8988T (cell line): ENCODE measurements around the gene UVRAG.

Source experiments
- DNase-seq: peaks from one replicate; pipeline ENCODE4 v3.0.0; 2011

Gene UVRAG

DNA sequence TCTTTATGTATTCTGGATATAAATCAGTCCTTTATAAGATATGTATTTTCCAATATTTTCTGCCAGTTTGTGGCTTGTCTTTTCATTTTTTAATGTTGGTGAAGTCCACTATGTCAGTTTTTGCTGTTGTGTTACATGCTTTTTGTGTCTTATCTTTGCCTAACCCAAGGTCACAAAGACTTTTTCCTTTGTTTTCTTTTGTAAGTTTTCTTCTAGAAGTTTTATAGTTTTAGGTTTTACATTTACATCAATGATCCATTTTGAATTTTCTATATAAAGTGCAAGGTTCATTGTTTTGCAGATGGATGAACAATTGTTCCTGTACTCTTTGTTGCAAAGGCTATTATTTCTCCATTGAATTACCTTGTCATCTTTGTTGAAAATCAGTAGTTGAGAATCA lies 69.3 kb downstream of the UVRAG start:
- no peak for DNase-seq

DNA sequence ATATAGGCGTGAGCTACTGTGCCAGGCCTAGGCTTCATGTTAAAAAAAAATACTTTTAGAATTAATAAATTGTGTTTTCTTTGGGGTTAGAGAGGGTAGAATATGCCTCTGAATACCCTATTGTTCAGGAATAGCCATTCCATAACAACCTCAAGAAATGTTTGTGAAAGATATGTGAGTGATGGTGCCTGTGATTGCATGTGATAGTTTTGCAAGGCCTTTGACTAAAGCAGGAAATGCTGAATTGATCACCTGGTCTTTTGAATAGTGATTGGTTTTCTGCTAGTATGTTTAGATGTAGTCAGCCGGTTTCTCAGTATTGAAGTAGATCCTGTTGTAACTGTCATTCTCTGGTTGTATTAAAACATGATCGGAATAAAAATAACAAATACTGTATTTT lies 73.4 kb downstream of the UVRAG start:
- DNase-seq = no peak

DNA sequence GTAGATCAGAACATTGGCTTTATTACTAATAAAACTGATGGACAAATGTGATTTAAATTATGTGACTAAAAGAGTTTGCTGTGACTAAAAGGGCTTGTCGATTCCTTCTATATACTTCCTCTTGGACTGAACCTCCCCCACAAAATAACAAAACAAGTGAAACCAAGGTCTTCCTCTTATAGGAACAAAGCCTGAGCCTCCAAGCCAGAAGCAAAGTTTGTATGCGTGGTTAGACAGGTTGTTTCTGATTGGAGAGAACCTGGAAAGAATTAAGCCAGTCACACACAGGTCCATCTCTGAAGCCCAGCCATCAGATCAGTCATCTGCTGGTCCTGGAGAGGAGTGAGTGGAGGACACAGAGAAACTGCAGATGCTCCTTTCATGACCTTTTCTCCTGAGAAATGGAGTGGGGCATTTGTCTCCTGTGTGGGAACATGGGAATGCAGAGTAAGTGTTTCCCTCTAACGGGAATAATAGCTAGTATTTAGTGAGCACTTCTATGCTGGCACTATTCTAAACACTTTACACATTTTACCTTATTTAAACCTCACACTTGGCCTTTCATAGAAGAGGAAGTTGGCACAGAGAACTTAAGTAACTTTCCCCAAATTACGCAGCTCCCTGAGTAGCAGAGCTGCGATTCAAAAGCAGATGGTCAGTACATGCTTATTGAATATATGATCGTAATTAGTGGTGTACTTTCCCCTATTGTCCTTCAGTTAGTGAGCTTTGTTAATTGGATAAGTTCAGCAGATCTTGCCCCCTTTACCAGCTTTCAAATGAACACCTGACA lies 77.1 kb downstream of the UVRAG start:
- no peak for DNase-seq

DNA sequence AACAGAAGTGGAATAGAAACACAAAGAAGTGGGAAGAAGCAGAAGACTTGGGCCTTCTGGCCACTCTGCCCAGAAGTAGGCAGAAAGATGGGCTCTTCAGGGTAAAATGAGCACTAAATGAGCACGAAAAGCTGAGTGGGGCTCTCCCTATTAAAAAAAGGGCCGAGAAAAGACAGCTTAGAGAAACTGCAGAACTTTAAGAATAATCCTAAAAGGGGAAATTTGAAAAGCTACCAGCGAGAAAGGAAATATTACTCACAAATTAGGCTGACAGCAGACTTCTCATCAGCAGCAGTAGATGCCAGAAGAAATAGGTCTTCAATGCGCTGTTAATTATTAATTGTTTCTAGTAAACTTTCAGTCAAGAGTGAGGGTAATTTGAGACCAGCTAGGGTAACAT lies 78.2 kb downstream of the UVRAG start:
- DNase-seq = no peak

DNA sequence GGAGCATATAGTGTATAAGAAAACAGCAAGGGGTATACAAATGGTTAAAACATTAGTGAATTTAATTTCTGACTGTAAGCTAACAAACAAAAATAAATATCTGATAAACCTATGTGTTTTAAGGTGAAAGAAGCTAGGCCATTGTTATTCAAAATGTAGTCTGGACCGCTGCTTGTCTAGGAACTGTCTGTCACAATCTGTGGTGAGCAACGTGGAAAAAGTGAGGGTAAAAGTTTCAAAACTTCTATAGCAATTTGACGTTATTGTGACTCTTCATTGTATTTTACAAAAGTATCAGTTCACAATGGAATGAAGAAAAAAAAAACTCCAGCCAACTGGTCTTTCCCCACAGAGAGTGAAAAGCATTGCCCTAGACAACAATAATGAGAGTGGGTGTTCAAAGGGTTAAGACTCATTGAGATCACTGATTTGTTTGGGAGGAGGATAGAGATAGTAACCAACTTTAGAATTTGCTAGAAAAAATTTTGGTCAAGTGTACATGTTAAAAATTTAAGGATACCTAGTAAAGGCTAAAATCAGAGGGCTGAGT lies 79.1 kb downstream of the UVRAG start:
- DNase-seq = no peak

DNA sequence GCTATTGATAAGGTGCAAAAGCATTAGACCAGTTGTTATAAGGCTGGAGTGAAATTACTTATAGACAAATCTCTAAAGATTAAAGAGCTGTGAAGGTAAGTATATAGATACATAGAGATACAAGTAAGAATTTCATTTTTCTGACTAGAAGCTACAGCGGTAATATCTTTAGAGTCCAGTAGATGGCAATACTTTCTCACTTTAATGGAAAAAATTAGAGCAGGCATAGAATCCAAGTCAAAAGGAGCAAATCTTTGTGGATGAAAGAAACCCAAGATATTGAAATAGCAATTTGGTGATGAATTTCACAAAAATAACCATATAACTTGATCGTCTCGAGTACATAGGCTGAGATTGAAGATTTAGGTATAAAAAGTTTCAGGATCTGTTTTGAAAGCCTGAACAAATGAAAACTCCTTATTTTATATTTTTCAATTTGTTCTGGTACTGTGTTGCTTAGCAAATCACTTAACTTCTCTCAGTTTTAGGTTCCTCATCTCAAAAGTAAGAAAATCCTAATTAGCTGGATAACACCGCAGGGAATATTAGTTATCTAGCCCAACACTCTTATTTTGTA lies 81.9 kb downstream of the UVRAG start:
- DNase-seq = no peak

DNA sequence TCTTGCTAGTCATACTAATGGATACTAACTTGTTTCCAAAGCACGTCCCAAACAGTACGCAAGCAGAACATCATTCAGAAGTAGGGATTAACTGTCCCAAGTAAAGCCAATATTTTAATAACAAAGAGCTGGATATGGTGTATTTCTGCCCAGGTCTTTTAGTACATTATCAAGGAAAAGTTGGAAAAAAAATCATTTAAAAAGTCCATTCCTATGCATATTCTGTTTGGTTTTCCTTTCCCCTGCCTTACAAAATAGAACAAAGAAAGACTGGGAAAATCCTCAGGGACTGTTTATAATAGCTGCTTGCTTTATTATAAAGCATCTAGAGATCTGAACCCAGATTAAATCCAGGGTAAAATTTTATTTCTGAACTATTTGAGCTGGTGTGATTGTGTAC lies 83.9 kb downstream of the UVRAG start:
- no peak for DNase-seq

DNA sequence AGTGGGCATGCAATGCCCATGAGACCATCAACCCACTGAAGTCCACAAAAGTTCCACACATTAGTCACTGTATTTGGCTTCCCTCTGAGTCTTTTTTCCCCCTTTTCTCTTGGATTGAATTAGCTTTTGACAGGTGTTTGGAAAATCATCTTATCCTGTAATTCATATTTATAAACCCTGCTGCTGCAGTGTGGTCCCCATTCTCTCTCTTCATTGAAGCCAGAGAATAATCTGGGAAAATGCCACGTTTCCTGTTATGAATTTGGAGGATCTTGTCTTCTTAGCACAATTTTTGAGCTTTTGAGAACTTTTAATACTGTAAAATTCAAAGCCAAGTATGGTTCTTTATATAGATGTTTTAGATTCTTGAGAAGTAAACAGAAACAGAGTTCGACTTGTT lies 84.8 kb downstream of the UVRAG start:
- no peak for DNase-seq

DNA sequence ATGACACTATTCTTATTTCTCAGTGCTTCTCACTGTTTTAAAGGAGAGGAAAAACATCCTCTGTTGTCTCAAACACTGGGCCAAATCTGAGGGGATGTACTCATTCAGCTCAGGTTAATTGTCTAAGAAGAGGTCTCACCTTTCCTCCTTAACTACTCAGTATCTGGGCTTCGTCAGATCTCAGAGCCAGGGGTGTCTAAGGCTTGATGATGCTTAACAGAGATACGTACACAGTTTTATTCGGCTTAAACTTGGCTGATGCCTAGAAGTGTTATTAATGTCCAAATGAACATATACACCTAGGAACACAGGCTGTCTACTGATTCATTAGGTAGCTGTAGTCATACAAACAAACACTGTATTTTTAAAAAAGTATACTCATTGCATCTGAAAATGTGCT lies 85.8 kb downstream of the UVRAG start:
- no peak for DNase-seq

DNA sequence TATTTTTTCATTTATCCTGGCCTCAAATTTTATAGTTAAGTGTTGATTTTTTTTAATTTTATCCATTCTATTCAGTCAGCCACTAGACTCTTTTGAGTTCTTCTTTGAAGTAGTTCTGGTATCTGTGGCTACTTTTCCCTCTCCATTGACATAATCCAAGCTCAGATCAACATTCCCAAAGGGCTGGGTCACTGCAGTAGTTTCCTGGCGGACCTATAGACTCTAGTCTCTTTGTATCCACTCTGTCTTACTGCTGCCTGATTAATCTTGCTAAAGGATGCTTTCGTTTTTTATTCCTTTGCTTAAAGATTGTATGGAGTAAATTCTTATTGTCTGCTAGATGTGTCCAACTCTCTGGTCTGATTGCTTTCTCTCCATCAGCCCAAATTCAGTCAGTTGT lies 87.6 kb downstream of the UVRAG start:
- DNase-seq = no peak

DNA sequence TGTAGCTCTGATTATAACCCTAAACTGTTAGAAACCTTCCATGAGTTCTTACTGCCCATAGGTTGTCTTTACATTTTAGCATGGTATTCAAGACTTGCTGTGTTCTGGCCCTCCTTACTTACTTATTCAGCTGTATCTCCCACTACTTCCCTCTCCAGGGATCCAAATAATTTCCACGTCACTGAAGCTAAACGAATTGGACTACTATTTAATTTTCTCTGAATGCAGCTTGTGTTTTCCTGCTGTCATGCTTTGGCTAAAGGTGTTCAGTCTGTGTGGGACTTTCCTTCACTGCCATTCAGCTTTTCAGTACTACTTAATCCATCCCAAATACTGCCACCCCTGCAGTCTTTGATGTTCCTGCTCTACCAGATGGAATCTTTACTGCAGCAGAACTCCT lies 88.3 kb downstream of the UVRAG start:
- no peak for DNase-seq

DNA sequence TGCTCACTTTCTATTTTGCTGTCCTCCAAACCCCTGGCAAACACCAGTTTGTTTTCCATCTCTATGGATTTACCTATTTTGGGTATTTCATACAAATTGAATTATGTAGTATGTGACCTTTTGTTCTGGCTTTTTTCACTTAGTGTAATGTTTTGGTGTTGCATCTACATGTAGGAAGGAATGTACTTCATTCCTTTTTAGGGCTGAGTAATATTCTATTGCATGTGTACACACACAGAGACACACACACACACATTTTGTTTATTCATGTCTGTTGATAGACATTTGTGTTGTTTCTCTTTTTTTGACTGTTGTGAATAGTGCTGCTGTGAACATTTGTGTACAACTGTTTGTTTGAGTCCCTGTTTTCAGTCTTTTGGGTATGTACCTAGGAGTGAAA lies 90.4 kb downstream of the UVRAG start:
- DNase-seq = no peak

DNA sequence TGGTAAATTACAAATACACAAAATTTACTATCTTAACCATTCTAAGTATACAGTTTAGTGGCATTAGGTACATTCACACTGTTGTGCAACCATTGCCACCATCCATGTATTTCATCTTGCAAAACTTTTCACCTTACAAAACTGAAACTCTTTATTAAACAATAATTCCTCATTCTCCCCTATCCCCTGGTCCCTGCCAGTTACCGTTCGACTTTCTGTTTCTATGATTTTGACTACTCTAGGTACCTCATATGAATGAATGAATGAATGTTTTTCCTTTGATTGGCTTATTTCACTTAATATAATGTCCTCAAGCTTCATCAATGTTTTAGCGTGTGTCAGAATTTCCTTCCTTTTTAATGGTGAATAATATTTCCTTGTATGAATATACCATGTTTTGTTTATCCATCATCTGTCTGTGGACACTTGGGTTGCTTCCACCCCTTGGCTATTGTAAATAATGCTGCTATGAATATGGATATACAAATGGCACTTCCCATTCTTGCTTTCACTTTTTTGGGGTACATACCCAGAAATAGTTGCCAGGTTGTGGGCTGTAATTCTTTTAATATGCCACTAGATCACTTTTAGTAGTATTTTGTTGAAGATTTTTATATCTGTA lies 93.0 kb downstream of the UVRAG start:
- no peak for DNase-seq

DNA sequence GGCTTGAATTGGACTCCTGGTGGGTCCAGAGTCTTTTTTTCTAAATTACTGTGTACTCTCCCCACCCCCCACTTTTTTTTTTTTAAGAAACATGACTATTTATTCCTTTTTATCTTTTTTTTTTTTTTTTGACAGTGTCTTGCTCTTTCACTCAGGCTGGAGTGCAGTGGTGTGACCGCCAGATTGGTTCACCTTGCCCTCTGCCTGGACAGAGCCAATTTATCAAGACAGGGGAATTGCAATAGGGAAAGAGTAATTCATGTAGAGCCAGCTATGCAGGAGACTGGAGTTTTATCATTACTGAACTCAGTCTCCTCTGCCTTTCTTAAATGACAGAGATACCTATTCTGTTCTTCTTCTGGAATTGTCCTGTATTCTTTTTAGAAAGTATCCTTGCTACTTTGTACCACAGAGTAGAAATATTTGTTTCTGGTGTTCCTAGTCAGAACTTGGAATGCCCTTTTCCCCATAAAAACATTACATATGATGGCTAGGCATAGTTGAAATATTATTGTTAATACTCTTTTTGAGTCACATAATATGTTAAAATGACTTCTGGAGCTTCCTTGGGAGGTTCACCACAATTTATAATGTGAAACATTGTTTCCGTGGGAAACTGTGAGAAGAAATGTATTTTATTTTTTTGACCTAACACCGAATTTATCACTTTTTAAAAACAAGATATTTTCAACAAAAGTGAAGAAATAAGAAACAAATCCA lies 95.6 kb downstream of the UVRAG start:
- no peak for DNase-seq

DNA sequence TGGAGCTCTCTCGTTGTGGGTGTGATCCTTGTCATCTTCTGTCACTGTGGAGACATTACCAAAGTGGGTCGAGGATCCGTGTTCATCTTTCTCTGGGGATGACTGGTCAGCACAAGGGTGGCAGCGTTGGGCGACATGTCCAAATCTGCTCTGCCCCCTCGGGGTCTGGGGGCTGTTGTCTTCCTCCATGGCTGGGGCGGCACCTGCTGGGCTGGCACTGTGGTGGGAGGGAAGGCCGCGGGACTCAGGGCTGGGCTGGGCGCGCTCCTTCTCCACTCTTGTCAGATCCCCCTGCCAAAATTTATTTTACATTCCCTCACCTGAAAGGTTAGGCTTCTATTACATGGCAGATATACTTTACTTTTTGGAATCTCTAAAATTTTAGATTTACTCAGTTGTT lies 96.4 kb downstream of the UVRAG start:
- no peak for DNase-seq

DNA sequence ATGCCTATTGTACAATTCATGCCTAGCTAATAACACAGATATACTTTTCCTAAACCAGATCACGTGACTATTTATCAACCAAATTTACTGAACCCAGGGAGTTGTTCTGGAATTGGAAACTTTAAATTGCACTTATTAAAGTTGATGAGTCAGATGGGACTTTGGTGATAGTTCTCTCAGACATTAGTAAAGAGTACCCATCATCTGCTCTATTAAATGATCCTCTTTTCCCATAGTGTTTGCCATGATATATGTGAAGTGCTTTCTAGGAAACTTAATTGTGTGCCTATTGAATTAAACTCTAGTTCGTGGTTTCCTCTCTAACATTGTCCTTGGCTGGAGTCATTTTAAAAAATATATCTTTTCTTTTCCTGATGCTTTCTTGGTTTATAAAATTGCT lies 99.0 kb downstream of the UVRAG start:
- DNase-seq = no peak

DNA sequence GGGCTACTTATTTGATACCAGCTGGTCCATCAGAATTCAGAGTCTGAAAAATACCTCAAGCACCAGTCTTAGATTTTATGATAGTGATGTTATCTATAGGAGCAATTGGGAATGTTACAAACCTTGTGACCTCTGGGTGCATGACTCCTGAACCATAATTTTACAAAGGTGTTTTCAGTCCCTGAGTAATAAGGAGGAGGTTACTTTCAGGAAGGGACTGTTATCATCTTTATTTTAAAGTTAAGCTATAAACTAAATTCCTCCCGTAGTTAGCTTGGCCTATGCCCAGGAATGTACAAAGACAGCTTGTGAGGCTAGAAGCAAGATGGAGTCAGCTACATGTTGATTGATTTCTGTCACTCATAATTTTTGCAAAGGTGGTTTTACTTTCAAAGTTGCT lies 101.9 kb downstream of the UVRAG start:
- no peak for DNase-seq

DNA sequence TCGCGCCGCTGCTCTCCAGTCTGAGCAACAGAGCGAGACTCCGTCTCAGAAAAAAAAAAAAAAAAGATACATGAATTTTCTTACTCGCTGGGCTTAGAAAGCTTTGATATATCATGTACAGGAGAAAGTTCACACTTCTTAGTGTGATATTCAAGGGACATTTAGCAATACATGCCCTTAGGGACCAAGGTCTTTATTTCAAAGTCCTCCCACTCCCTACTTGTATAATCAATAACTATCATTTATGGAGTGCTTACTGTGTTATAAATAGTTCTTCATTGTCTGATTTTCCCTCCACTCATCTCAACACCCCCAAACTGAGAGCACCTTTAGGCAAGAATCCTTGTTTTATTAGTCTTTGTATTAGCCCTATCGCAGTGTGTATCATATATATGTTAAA lies 103.3 kb downstream of the UVRAG start:
- no peak for DNase-seq

DNA sequence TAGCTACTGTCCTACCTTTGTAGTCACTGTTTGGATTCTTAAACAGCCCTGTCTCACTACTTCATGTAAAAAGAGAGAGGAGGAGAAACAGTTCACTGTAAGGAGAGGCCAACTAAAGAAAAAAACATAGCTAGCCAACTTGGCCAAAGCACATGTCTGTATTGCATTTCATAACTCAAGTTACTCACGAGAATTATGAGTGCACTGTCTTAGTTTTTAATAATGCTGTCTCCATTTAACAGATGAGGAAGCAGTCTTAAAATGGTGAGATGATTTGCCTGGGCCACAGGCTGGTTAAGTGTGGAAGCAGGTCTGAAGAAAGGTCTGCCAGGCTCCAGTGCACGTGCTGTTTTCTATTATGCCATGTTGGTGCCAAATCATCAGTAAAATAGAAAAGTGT lies 104.5 kb downstream of the UVRAG start:
- no peak for DNase-seq

DNA sequence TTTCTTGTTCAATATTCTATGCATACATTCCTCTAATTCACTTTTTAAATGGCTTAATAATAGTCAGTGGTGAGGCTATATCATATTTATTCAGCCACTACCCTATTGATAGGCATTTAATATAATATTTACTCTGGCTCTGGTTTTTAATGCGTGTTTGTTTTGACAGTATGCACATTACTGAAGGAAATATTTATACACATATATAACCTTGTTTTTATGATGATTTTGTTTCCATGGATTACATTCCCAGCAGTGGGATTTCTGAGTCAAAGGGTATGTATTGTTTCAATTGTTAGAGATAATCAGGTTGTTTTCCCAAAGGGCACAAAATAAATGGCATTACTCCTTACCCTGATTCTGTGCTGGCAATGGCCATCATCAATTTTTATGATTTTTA lies 105.8 kb downstream of the UVRAG start:
- DNase-seq = no peak

DNA sequence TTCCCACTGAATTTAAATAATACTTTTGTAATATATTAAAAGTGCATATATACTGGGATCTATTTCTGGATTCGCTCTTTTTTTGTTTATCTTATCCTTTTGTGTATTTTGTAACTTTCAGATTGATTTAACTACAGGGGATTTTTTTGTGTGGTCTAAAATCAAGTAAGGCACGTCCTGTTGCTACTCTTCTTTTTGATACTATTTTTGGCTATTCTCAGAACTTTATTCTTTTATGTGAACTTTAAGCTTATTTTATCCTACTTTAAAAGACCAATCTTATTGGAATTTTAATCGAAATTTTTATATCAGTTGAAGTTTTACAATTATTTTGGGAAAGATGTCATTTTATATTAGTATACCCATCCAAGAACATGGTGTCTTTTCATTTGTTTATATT lies 106.8 kb downstream of the UVRAG start:
- no peak for DNase-seq

DNA sequence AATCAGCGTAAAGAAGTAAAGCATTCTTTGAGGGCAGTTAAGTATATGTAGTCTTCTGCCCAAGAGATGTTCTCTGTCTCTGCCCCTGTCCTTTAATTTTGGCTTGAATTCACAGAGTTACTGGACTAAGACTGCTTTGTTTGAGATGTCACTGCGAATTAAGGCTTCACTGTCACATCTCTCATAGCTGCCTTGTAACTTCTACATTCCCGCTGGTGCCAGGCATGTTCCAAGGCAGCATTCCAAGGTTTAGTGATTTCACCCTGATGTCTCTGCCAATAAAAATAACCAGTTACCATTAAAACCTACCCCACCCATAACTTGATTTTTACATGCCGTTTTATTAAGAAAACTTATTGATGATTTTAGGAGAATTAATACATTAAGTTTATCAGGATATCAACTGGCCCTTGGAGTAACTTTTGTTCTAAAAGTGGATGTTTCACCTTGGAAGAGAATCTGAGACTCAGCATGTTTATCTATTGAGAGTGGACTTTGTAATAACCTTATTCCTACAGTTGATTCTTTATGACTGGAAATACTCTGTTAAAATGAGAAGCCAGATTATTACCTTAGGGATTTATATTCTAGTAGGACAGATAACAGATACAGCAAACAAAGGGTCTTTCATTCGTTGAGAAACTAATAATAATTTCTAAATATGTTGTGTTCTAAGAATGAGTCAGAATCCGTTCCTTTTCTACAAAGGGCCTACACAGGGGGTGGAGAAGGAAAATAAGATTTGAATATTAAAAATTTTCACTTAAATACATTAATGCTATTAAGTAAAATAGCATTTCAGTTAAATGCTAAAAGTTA lies 110.2 kb downstream of the UVRAG start:
- DNase-seq = no peak

DNA sequence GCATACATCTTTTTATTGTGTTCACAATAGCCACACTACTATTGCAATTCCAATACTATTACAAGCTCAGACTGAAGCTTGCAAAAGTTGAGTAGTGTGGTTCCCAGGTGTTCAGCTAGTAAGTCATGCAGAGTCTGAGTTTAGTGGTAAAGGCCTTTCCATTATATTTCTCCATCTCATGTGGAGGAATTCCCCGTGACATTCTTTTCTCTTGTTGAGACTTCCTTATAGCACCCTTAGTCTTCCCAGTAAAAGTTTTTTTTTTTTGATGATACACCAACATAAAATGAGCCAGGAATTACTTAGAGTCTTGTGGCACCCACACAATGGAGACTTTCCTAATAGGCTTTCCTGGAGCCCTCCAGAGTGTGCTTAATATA lies 110.8 kb downstream of the UVRAG start:
- DNase-seq = no peak
